Breast epithelium (tissue), 3 donors: ENCODE data around the gene WDR74.

ENCODE experiments used
- POLR2A ChIP-seq: fragments of 450-650 bp; IDR thresholded peaks from one replicate; pipeline ENCODE4 v1.6.1; 2016; ENCODE audit warnings: antibody characterized with exemption, mild to moderate bottlenecking, moderate library complexity
- TF ChIP-seq, protein P1 (sequence below), 3 donors: fragments of 450-650 bp; IDR thresholded peaks; one replicate each; pipeline ENCODE4 v1.5.1; 2016 to 2017; ENCODE audit warnings: antibody characterized with exemption in 3 of 3, mild to moderate bottlenecking in 3 of 3, moderate library complexity in 3 of 3

- TF ChIP-seq, protein P1, sequence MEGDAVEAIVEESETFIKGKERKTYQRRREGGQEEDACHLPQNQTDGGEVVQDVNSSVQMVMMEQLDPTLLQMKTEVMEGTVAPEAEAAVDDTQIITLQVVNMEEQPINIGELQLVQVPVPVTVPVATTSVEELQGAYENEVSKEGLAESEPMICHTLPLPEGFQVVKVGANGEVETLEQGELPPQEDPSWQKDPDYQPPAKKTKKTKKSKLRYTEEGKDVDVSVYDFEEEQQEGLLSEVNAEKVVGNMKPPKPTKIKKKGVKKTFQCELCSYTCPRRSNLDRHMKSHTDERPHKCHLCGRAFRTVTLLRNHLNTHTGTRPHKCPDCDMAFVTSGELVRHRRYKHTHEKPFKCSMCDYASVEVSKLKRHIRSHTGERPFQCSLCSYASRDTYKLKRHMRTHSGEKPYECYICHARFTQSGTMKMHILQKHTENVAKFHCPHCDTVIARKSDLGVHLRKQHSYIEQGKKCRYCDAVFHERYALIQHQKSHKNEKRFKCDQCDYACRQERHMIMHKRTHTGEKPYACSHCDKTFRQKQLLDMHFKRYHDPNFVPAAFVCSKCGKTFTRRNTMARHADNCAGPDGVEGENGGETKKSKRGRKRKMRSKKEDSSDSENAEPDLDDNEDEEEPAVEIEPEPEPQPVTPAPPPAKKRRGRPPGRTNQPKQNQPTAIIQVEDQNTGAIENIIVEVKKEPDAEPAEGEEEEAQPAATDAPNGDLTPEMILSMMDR (IDR thresholded peaks at IDR 0.05), result no peak
- peak; percentile 97 for TF ChIP-seq POLR2A
Observed at GRCh38 chr11:62855571-62856332, 16.4 kb upstream of the WDR74 start.
